Endodermal cell (in vitro differentiated cells): ENCODE data around the gene EIF2AK3. TPM values are rescaled to one million over a fixed set of nuclear protein-coding genes. Genes with fewer than 3 reads are reported as not detected.

ENCODE experiments used
- DNase-seq: peaks from one replicate; pipeline ENCODE4 v3.0.0-alpha.2; 2017
- H3K27ac ChIP-seq: 2 replicates; pipeline ENCODE4 v1.5.1; 2013; ENCODE audit warnings: mild to moderate bottlenecking, low read depth, low read length, moderate library complexity
- H3K27me3 ChIP-seq: 2 replicates; pipeline ENCODE4 v1.6.1; 2013; ENCODE audit warnings: mild to moderate bottlenecking, low read length, moderate library complexity; ENCODE audit not compliant: insufficient read depth, control insufficient read depth, poor library complexity, severe bottlenecking
- H3K36me3 ChIP-seq: 2 replicates; pipeline ENCODE4 v1.7.0; 2013; ENCODE audit warnings: mild to moderate bottlenecking, low read length, moderate library complexity; ENCODE audit not compliant: control insufficient read depth, insufficient read depth
- H3K4me1 ChIP-seq: one replicate; pipeline ENCODE4 v1.7.0; 2013; ENCODE audit warnings: low read length; ENCODE audit not compliant: control insufficient read depth, insufficient read depth
- H3K4me3 ChIP-seq: 2 replicates; pipeline ENCODE4 v1.5.1; 2013; ENCODE audit warnings: mild to moderate bottlenecking, low read length, moderate library complexity
- H3K9ac ChIP-seq: 2 replicates; pipeline ENCODE4 v1.6.1; 2013; ENCODE audit warnings: mild to moderate bottlenecking, low read length, moderate library complexity; ENCODE audit not compliant: poor library complexity, severe bottlenecking; ENCODE audit errors: extremely low read depth
- H3K9me3 ChIP-seq: 2 replicates; pipeline ENCODE4 v1.6.1; 2013; ENCODE audit warnings: mild to moderate bottlenecking, low read length, moderate library complexity; ENCODE audit not compliant: control insufficient read depth
- H3K27ac Mint-ChIP-seq: 2 replicates; pipeline ENCODE4 v1.8.0; 2020; ENCODE audit warnings: mixed read lengths
- H3K27me3 Mint-ChIP-seq: 2 replicates; pipeline ENCODE4 v1.8.0; 2021; ENCODE audit warnings: mild to moderate bottlenecking, mixed read lengths; ENCODE audit not compliant: insufficient read depth
- H3K36me3 Mint-ChIP-seq: 2 replicates; pipeline ENCODE4 v1.8.0; 2020; ENCODE audit warnings: low read depth, mixed read lengths
- H3K4me1 Mint-ChIP-seq: 2 replicates; pipeline ENCODE4 v1.8.0; 2020; ENCODE audit warnings: mixed read lengths
- H3K4me3 Mint-ChIP-seq: 2 replicates; pipeline ENCODE4 v1.8.0; 2020; ENCODE audit warnings: mild to moderate bottlenecking, moderate library complexity, mixed read lengths
- H3K9me3 Mint-ChIP-seq: 2 replicates; pipeline ENCODE4 v1.8.0; 2020; ENCODE audit warnings: mild to moderate bottlenecking, mixed read lengths
- WGBS, 2 experiments: methylation state at CpG; one replicate each; pipeline versions ENCODE4 v1.1.5 to v1.1.7; 2013; ENCODE audit warnings: missing lambda C conversion rate in 2 of 2, mixed read lengths in 1 of 2; ENCODE audit not compliant: insufficient coverage in 1 of 2, insufficient read length in 1 of 2; 5-methylcytosine and 5-hydroxymethylcytosine counted together
- total RNA-seq, 2 donors: library from RNA; stranded (reverse); fragmentation: NEBNext Ultra II Directional in 1 of 2; extraction: Animal tissue kit (Norgen Biotek cat#: 25700) in 1 of 2; gene quantifications; 2 replicates in 1 of 2; 3 replicates in 1 of 2; pipeline ENCODE4 v1.2.1, GENCODE V29; 2021
- TF ChIP-seq, protein P1 (sequence below): fragments of 200-600 bp; sonication (generic); conservative IDR thresholded peaks from 2 replicates; pipeline ENCODE4 v1.5.0; 2021; ENCODE audit warnings: antibody characterized with exemption, mild to moderate bottlenecking

EIF2AK3 gene
- total RNA-seq, 2 donors from 2014 or later, result 26.3 to 45.2 TPM

DNA sequence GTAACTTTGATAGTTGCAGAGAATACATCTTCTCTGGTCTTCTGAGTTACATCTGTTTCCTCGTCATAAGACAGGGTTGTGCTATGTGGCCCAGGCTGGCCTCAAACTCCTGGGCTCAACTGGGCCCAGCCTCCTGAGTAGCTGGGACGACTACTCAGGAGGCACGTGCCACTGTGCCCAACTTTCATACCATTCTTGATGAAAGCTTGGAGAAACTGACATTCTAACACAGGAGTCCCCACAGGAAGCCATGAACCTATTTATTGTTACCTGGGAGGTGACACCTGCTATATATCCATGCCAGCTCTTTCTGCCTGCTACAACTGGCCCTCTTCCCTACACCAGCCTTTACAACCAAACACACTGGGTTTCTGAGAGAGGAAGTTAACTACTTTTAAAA lies 19.1 kb downstream of the EIF2AK3 start:
- H3K27me3 Mint-ChIP-seq, result peaks cover 2% of the 10 kb centered on the region
- TF ChIP-seq, protein P1, sequence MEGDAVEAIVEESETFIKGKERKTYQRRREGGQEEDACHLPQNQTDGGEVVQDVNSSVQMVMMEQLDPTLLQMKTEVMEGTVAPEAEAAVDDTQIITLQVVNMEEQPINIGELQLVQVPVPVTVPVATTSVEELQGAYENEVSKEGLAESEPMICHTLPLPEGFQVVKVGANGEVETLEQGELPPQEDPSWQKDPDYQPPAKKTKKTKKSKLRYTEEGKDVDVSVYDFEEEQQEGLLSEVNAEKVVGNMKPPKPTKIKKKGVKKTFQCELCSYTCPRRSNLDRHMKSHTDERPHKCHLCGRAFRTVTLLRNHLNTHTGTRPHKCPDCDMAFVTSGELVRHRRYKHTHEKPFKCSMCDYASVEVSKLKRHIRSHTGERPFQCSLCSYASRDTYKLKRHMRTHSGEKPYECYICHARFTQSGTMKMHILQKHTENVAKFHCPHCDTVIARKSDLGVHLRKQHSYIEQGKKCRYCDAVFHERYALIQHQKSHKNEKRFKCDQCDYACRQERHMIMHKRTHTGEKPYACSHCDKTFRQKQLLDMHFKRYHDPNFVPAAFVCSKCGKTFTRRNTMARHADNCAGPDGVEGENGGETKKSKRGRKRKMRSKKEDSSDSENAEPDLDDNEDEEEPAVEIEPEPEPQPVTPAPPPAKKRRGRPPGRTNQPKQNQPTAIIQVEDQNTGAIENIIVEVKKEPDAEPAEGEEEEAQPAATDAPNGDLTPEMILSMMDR, result no peak
- Histone ChIP-seq H3K4me3 (no peak overlapping the region), H3K36me3 (peaks cover 15% of the 10 kb centered on the region), H3K9me3 (no peaks in the 10 kb centered on the region), H3K9ac (no peak overlapping the region), H3K27ac (no peak overlapping the region), H3K4me1 (no peaks in the 10 kb centered on the region), H3K27me3 (peaks cover 19% of the 10 kb centered on the region)
- no peak overlapping the region for H3K27ac Mint-ChIP-seq
- WGBS, 2 experiments, result 92 to 100% methylated on average over 2 to 3 of the region's 3 CpGs
- peaks cover 21% of the 10 kb centered on the region for H3K36me3 Mint-ChIP-seq
- H3K9me3 Mint-ChIP-seq, result no peaks in the 10 kb centered on the region
- no peak overlapping the region for H3K4me3 Mint-ChIP-seq
- no peak for DNase-seq
- peaks cover 18% of the 10 kb centered on the region for H3K4me1 Mint-ChIP-seq

GRCh38 chr2:88607416-88607815 lies 19.8 kb downstream of the EIF2AK3 start:
- Mint-ChIP-seq H3K4me3 (no peak overlapping the region), H3K9me3 (no peaks in the 10 kb centered on the region), H3K27me3 (peaks cover 2% of the 10 kb centered on the region), H3K27ac (no peak overlapping the region), H3K4me1 (peaks cover 18% of the 10 kb centered on the region), H3K36me3 (peaks cover 17% of the 10 kb centered on the region)
- TF ChIP-seq, protein P1, result no peak
- no peak overlapping the region for H3K4me3 ChIP-seq
- no peak overlapping the region for H3K27ac ChIP-seq
- no peak for DNase-seq
- no peak overlapping the region for H3K9ac ChIP-seq
- H3K4me1 ChIP-seq, result no peaks in the 10 kb centered on the region
- H3K9me3 ChIP-seq, result no peaks in the 10 kb centered on the region
- peaks cover 19% of the 10 kb centered on the region for H3K27me3 ChIP-seq
- peaks cover 13% of the 10 kb centered on the region for H3K36me3 ChIP-seq
- WGBS, 2 experiments, result 94% methylated on average over 2 of the region's 2 CpGs; no CpG with 5 or more reads in 1 of the 2 experiments

DNA sequence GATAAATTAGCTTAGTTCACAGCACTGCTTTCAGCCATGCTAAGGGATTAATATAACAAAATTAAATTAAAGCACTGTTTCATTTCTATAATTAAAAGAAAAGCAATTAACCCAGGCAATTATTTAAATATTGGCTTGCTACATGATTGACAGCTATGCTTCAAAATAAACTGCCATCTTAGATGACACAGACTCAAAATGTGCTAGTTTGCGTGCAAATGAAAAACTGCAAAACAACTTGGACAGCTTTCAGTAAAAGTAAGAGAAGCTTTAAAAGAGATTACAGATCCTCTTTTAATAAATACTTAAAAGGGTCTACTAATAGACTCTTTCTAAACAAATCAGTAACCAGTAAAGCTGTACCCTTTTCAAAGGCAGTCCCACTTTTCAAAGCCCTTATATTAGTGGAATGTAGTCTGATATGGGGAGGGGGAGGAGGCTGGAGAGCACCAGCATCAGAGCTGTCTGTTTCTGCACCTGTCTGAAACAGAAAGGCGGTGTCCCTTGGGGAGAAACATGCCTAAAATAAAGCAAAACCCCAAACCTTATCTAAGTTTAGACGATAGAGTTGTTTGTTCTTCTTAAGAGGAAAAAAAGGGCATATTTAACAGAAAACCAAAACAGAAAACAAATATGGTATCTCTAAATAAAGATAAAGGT lies 20.8 kb downstream of the EIF2AK3 start:
- no peak for DNase-seq
- H3K9me3 Mint-ChIP-seq, result no peaks in the 10 kb centered on the region
- no peak overlapping the region for H3K4me3 Mint-ChIP-seq
- H3K36me3 ChIP-seq, result peaks cover 4% of the 10 kb centered on the region
- peaks cover 2% of the 10 kb centered on the region for H3K27me3 Mint-ChIP-seq
- H3K4me1 Mint-ChIP-seq, result peaks cover 23% of the 10 kb centered on the region
- H3K36me3 Mint-ChIP-seq, result peaks cover 11% of the 10 kb centered on the region
- peaks cover 18% of the 10 kb centered on the region for H3K27me3 ChIP-seq
- 100% methylated on average over 1 to 2 of the region's 3 CpGs for WGBS, 2 experiments
- H3K9ac ChIP-seq, result no peak overlapping the region
- no peaks in the 10 kb centered on the region for H3K9me3 ChIP-seq
- no peaks in the 10 kb centered on the region for H3K4me1 ChIP-seq
- no peak overlapping the region for H3K27ac Mint-ChIP-seq
- TF ChIP-seq, protein P1, result no peak
- H3K27ac ChIP-seq, result no peak overlapping the region
- H3K4me3 ChIP-seq, result no peak overlapping the region
